K562 (cell line): Measurements from ENCODE around the gene GPC3. TPM values are rescaled to one million over a fixed set of nuclear protein-coding genes. Genes with fewer than 3 reads are reported as not detected.

Experiments
- ATAC-seq: fragments of 200-7000 bp; cut with Tn5 transposase; 3 replicates; pipeline ENCODE4 v1.9.1; 2020; ENCODE audit warnings: moderate library complexity
- BruUV-seq: library from RNA; stranded (reverse); fragments of 400-500 nt; replicated peaks from 2 replicates; lab custom pipeline; 2021; lab: Mats Ljungman, UMichigan
- CTCF ChIA-PET: fragments of 300-600 bp; formaldehyde crosslinking; extraction: SDS; loops from one replicate; lab custom pipeline; 2021; ENCODE audit warnings: low intra/inter-chr PET ratio; lab: Yijun Ruan, JAX
- POLR2A ChIA-PET: fragments of 300-600, 350-650 bp; sonication (Branson Sonifier 250); formaldehyde crosslinking; extraction: SDS; loops from one replicate; lab custom pipeline; 2021; ENCODE audit warnings: antibody characterized with exemption, inconsistent platforms; lab: Yijun Ruan, JAX
- DNase-seq, 4 experiments: peaks; one replicate each; pipeline versions ENCODE4 v3.0.0 to v3.0.0-alpha.2; 2011 to 2018; ENCODE audit warnings: low spot score in 3 of 4, mixed read lengths in 3 of 4; ENCODE audit errors: extremely low read depth in 1 of 4
- FAIRE-seq: peaks from 2 replicates; lab custom pipeline; 2011; peaks lifted over from hg19 to GRCh38; lab: Jason Lieb, UNC
- H2AFZ ChIP-seq: 2 replicates; pipeline ENCODE4 v1.6.0; 2011; ENCODE audit warnings: low read depth, low read length, control low read depth, inconsistent platforms
- H3K27ac ChIP-seq: fragments of 200-600 bp; 3 replicates; pipeline ENCODE4 v1.8.0; 2011; ENCODE audit warnings: low read depth, mild to moderate bottlenecking, control low read depth, inconsistent platforms, low read length, moderate library complexity, mixed read lengths; ENCODE audit errors: extremely low read depth
- H3K27me3 ChIP-seq, 2 experiments: fragments of 300-600 bp in 1 of 2; 2 replicates in 1 of 2; 3 replicates in 1 of 2; pipeline versions ENCODE4 v1.6.0 to v1.8.0; 2011; ENCODE audit warnings: inconsistent platforms in 2 of 2, low read length in 2 of 2, mild to moderate bottlenecking in 1 of 2, mixed read lengths in 1 of 2, moderate library complexity in 1 of 2; ENCODE audit not compliant: control insufficient read depth in 2 of 2, insufficient read depth in 2 of 2
- H3K36me3 ChIP-seq: fragments of 300-600 bp; 3 replicates; pipeline ENCODE4 v1.8.0; 2011; ENCODE audit warnings: mild to moderate bottlenecking, low read length, inconsistent platforms; ENCODE audit not compliant: control insufficient read depth, insufficient read depth
- H3K4me1 ChIP-seq, 2 experiments: fragments of 200-600 bp in 1 of 2; replicated peaks in 1 of 2; 2 replicates in 1 of 2; 3 replicates in 1 of 2; pipeline versions ENCODE4 v1.5.1 to v1.8.0; 2011; ENCODE audit warnings: inconsistent platforms in 2 of 2, low read length in 2 of 2, mild to moderate bottlenecking in 1 of 2, mixed read lengths in 1 of 2, moderate library complexity in 1 of 2; ENCODE audit not compliant: control insufficient read depth in 2 of 2, insufficient read depth in 2 of 2
- H3K4me2 ChIP-seq: 2 replicates; pipeline ENCODE4 v1.6.1; 2011; ENCODE audit warnings: low read length, control low read depth, inconsistent platforms, mixed read lengths; ENCODE audit not compliant: insufficient read depth
- H3K4me3 ChIP-seq: fragments of 200-600 bp; sonication (generic), shearing (Covaris generic); 2 replicates; pipeline ENCODE4 v1.5.1; 2016; ENCODE audit warnings: control low read depth, inconsistent platforms
- H3K79me2 ChIP-seq: fragments of 200-600 bp; 3 replicates; pipeline ENCODE4 v1.8.0; 2011; ENCODE audit warnings: low read length, inconsistent platforms; ENCODE audit not compliant: control insufficient read depth, insufficient read depth
- H3K9ac ChIP-seq, 2 experiments: 2 replicates each; pipeline versions ENCODE4 v1.6.0 to v1.6.1; 2011; ENCODE audit warnings: low read depth in 2 of 2, low read length in 2 of 2, control low read depth in 1 of 2, inconsistent platforms in 1 of 2, mild to moderate bottlenecking in 1 of 2, mixed read lengths in 1 of 2; ENCODE audit not compliant: insufficient read depth in 1 of 2
- H3K9me1 ChIP-seq: one replicate; pipeline ENCODE4 v1.6.0; 2011; ENCODE audit warnings: inconsistent platforms, mild to moderate bottlenecking, low read length, moderate library complexity; ENCODE audit not compliant: control insufficient read depth, insufficient read depth
- H3K9me3 ChIP-seq: replicated peaks from 2 replicates; pipeline ENCODE4 v1.5.1; 2011; ENCODE audit warnings: low read depth, low read length, inconsistent platforms; ENCODE audit not compliant: control insufficient read depth, insufficient read depth
- H4K20me1 ChIP-seq: replicated peaks from 2 replicates; pipeline ENCODE4 v1.6.1; 2011; ENCODE audit warnings: low read length, inconsistent platforms, mixed read lengths; ENCODE audit not compliant: control insufficient read depth, insufficient read depth
- ARNT ChIP-seq, 2 experiments: fragments of 450-650 bp; IDR thresholded peaks; 2 replicates each; pipeline ENCODE4 v1.6.1; 2016; ENCODE audit warnings: mild to moderate bottlenecking in 1 of 2
- ETS2 ChIP-seq: IDR thresholded peaks from 2 replicates; pipeline ENCODE4 v1.6.1; 2016; ENCODE audit warnings: borderline replicate concordance, missing genetic modification characterization, mild to moderate bottlenecking, moderate library complexity, missing compliant biosample characterization; ENCODE audit not compliant: poor library complexity, severe bottlenecking
- MEF2A ChIP-seq: IDR thresholded peaks from 2 replicates; pipeline ENCODE4 v1.6.1; 2011; ENCODE audit warnings: low read depth, mild to moderate bottlenecking, low read length, moderate library complexity; ENCODE audit not compliant: control insufficient read depth
- SP2 ChIP-seq: IDR thresholded peaks from 2 replicates; pipeline ENCODE4 v1.6.1; 2011; ENCODE audit warnings: mild to moderate bottlenecking, low read depth, low read length, moderate library complexity; ENCODE audit not compliant: poor library complexity, severe bottlenecking; ENCODE audit errors: extremely low read depth
- SREBF1 ChIP-seq: fragments of 150-350 bp; IDR thresholded peaks from 2 replicates; pipeline ENCODE4 v1.6.1; 2014; ENCODE audit warnings: antibody characterized with exemption, low read depth, low read length, borderline replicate concordance
- ZFPM2 ChIP-seq: fragments of 250-450 bp; sonication (Bioruptor Pico); IDR thresholded peaks from 2 replicates; pipeline ENCODE4 v1.5.1; 2022; ENCODE audit warnings: mild to moderate bottlenecking
- ZNF23 ChIP-seq: fragments of 250-450 bp; sonication (Bioruptor Pico); IDR thresholded peaks from 2 replicates; pipeline ENCODE4 v1.4.0; 2020; ENCODE audit warnings: mild to moderate bottlenecking
- ZNF584 ChIP-seq: fragments of 200-800 bp; sonication (Bioruptor generic); IDR thresholded peaks from 2 replicates; pipeline ENCODE4 v1.6.1; 2016; ENCODE audit warnings: low read depth, mild to moderate bottlenecking, missing genetic modification characterization, missing compliant biosample characterization
- WGBS: fragments of 100-300 bp; shearing (Covaris generic); methylation state at CpG from one replicate; pipeline ENCODE4 v1.1.6; 2016; ENCODE audit warnings: low coverage, mixed read lengths; ENCODE audit not compliant: insufficient coverage; ENCODE audit errors: missing lambda C conversion rate; 5-methylcytosine and 5-hydroxymethylcytosine counted together
- in situ Hi-C: fragments of 300-500 bp; cut with MboI; formaldehyde crosslinking; loops from 4 replicates; pipeline ENCODE4 v1.15.0; 2018; ENCODE audit warnings: inconsistent platforms, mixed read lengths
- intact Hi-C: fragments of 100-400 bp; cut with micrococcal nuclease; formaldehyde crosslinking; loops from 2 replicates; pipeline ENCODE4 v1.14.2; 2022
- polyA plus RNA-seq, 8 experiments: library from polyadenylated mRNA; depleted of rRNA in 4 of 8; stranded (reverse) in 5 of 8; unstranded in 3 of 8; fragments of >200 nt; fragmentation: Nextera tagmentation in 2 of 8; fragmentation: Illumina TruSeq in 1 of 8; extraction: Ambion mirVana in 2 of 8; extraction: Trizol in 1 of 8; gene quantifications; 2 replicates each; pipeline versions ENCODE4 v1.2.1 to v1.2.3, GENCODE V29; 2011 to 2014; ENCODE audit warnings: inconsistent platforms in 1 of 8, missing spikeins in 1 of 8
- total RNA-seq, 7 experiments: library from RNA; depleted of rRNA in 6 of 7; stranded (reverse); fragments of >200 nt in 6 of 7; fragmentation: Illumina TruSeq in 2 of 7; extraction: Trizol in 2 of 7; gene quantifications; 2 replicates each; pipeline versions ENCODE4 v1.2.1 to v1.2.3, GENCODE V29; 2011 to 2021; ENCODE audit warnings: low replicate concordance in 1 of 7
- TF ChIP-seq, protein P1 (sequence below): sonication (generic); formaldehyde crosslinking; IDR thresholded peaks from 2 replicates; pipeline ENCODE4 v1.8.0; 2023; ENCODE audit warnings: mild to moderate bottlenecking, missing genetic modification reagents

GPC3 gene
- total and polyA plus RNA-seq, 9 of the 15 experiments (the other 6 are each of a cell fraction or from before 2014, with no cell fraction given) = 0.42 TPM; not detected in 8

DNA sequence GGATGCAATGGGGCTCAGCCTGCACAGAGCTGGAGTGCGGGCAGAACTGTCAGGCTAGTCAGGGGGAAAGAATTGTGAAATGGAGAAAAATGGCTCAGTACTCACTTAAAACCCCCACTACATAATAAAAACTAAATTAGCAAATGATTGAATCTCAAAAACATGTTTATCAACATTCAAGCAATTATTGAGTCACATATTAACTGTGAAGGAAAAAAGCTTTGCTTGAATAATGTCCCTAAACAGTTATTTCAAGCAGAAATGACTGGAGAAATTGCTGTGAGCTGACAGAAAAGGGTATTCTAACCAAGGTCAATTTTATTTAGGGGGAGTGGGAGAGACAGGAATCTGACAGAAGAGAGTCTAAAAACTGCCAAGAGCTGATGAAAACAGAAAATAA is 37.4 kb downstream of the GPC3 start:
- DNase-seq (no peak), ATAC-seq (no peak)
- POLR2A ChIA-PET = interaction anchor here (1.0 kb wide), 1 partner anchor 13 kb away, joined by 3 read pairs; no protein-coding TSS in a partner anchor

More for the DNA sequence above, 37.4 kb downstream of the GPC3 start:
- BruUV-seq = no TSS peak
- Histone ChIP-seq H3K9me3 (no peaks in the 10 kb centered on the region), H3K4me3 (no peak overlapping the region), H3K27ac (no peak overlapping the region), H3K36me3 (no peaks in the 10 kb centered on the region), H2AFZ (no peak overlapping the region), H4K20me1 (no peaks in the 10 kb centered on the region), H3K9me1 (no peaks in the 10 kb centered on the region), H3K4me2 (no peak overlapping the region), H3K4me1 (no peaks in the 10 kb centered on the region), H3K27me3 (no peaks in the 10 kb centered on the region), H3K9ac (no peak overlapping the region), H3K79me2 (no peaks in the 10 kb centered on the region)
- CTCF ChIA-PET = no interaction called here
- TF ChIP-seq ETS2 (tag) = no peak
- TF ChIP-seq, protein P1, sequence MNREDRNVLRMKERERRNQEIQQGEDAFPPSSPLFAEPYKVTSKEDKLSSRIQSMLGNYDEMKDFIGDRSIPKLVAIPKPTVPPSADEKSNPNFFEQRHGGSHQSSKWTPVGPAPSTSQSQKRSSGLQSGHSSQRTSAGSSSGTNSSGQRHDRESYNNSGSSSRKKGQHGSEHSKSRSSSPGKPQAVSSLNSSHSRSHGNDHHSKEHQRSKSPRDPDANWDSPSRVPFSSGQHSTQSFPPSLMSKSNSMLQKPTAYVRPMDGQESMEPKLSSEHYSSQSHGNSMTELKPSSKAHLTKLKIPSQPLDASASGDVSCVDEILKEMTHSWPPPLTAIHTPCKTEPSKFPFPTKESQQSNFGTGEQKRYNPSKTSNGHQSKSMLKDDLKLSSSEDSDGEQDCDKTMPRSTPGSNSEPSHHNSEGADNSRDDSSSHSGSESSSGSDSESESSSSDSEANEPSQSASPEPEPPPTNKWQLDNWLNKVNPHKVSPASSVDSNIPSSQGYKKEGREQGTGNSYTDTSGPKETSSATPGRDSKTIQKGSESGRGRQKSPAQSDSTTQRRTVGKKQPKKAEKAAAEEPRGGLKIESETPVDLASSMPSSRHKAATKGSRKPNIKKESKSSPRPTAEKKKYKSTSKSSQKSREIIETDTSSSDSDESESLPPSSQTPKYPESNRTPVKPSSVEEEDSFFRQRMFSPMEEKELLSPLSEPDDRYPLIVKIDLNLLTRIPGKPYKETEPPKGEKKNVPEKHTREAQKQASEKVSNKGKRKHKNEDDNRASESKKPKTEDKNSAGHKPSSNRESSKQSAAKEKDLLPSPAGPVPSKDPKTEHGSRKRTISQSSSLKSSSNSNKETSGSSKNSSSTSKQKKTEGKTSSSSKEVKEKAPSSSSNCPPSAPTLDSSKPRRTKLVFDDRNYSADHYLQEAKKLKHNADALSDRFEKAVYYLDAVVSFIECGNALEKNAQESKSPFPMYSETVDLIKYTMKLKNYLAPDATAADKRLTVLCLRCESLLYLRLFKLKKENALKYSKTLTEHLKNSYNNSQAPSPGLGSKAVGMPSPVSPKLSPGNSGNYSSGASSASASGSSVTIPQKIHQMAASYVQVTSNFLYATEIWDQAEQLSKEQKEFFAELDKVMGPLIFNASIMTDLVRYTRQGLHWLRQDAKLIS (CRISPR knock-in tag) = no peak
- TF ChIP-seq SP2 = no peak
- no peak for TF ChIP-seq ZNF23 (CRISPR knock-in tag)
- TF ChIP-seq MEF2A = no peak
- TF ChIP-seq SREBF1 = no peak
- TF ChIP-seq ZFPM2 (CRISPR knock-in tag) = no peak
- TF ChIP-seq ARNT (IDR thresholded peaks at IDR 0.05) = no peak
- TF ChIP-seq ZNF584 (CRISPR knock-in tag) = no peak
- intact Hi-C loops (no loop called here), in situ Hi-C loops (no loop called here)
- WGBS = 0% methylated on average over 1 of the region's 1 CpG
- no peak for FAIRE-seq
